OCI-LY7 (cell line): ENCODE data around the gene RAB11FIP5. TPM values are rescaled to one million over a fixed set of nuclear protein-coding genes. Genes with fewer than 3 reads are reported as not detected.

Experiments
- BruUV-seq: library from RNA; stranded (reverse); fragments of 400-500 nt; replicated peaks from 2 replicates; lab custom pipeline; 2021; lab: Mats Ljungman, UMichigan
- CTCF ChIA-PET: fragments of 300-600 bp; sonication (Branson Sonifier 250); formaldehyde crosslinking; loops from one replicate; lab custom pipeline; 2022; ENCODE audit warnings: antibody characterized with exemption; ENCODE audit not compliant: unreplicated experiment; lab: Charles Lee
- POLR2A ChIA-PET: fragments of 300-600 bp; sonication (Branson Sonifier 250); formaldehyde crosslinking; loops from one replicate; lab custom pipeline; 2022; ENCODE audit warnings: antibody characterized with exemption; lab: Charles Lee
- DNase-seq: peaks from one replicate; pipeline ENCODE4 v3.0.0-alpha.2; 2015; ENCODE audit warnings: low spot score
- H2AFZ ChIP-seq: fragments of 200-600 bp; sonication (generic), shearing (Covaris generic); 2 replicates; pipeline ENCODE4 v1.6.1; 2014; ENCODE audit warnings: mild to moderate bottlenecking, antibody characterized with exemption, low read length, moderate library complexity
- H3K27ac ChIP-seq: fragments of 200-600 bp; sonication (generic); 2 replicates; pipeline ENCODE4 v1.5.1; 2014; ENCODE audit warnings: mixed run types, low read depth, mild to moderate bottlenecking, moderate library complexity, low read length, inconsistent platforms; ENCODE audit not compliant: poor library complexity, severe bottlenecking
- H3K36me3 ChIP-seq: fragments of 200-600 bp; sonication (generic); 2 replicates; pipeline ENCODE4 v1.6.1; 2014; ENCODE audit warnings: mild to moderate bottlenecking, antibody characterized with exemption, low read length, moderate library complexity, mixed read lengths; ENCODE audit not compliant: insufficient read depth
- H3K4me1 ChIP-seq: fragments of 200-600 bp; sonication (generic); 2 replicates; pipeline ENCODE4 v1.5.1; 2014; ENCODE audit warnings: mild to moderate bottlenecking, low read length; ENCODE audit not compliant: insufficient read depth, poor library complexity, severe bottlenecking
- H3K4me2 ChIP-seq: fragments of 200-600 bp; sonication (generic); 2 replicates; pipeline ENCODE4 v1.6.1; 2014; ENCODE audit warnings: mild to moderate bottlenecking, low read length
- H3K4me3 ChIP-seq: fragments of 200-600 bp; sonication (generic); 2 replicates; pipeline ENCODE4 v1.5.1; 2014; ENCODE audit warnings: mild to moderate bottlenecking, low read depth, low read length; ENCODE audit not compliant: poor library complexity, severe bottlenecking
- H3K79me2 ChIP-seq: fragments of 200-600 bp; sonication (generic); 2 replicates; pipeline ENCODE4 v1.6.1; 2016; ENCODE audit warnings: low read depth, mild to moderate bottlenecking, low read length, moderate library complexity, mixed read lengths; ENCODE audit not compliant: insufficient read depth
- H3K9me2 ChIP-seq: fragments of 200-600 bp; sonication (generic); 2 replicates; pipeline ENCODE4 v1.6.1; 2016; ENCODE audit warnings: mild to moderate bottlenecking, low read length, mixed read lengths; ENCODE audit not compliant: insufficient read depth
- H3K9me3 ChIP-seq: fragments of 200-600 bp; sonication (generic); 2 replicates; pipeline ENCODE4 v1.6.1; 2014; ENCODE audit warnings: mild to moderate bottlenecking, mixed run types, low read length, mixed read lengths
- H4K20me1 ChIP-seq: fragments of 200-600 bp; sonication (generic); 2 replicates; pipeline ENCODE4 v1.6.1; 2014; ENCODE audit warnings: mild to moderate bottlenecking, antibody characterized with exemption, low read length, moderate library complexity, mixed read lengths; ENCODE audit not compliant: insufficient read depth
- CTCF ChIP-seq: fragments of 200-600 bp; sonication (generic); conservative IDR thresholded peaks from 2 replicates; pipeline ENCODE4 v1.5.1; 2014; ENCODE audit warnings: mild to moderate bottlenecking, antibody characterized with exemption, low read length, moderate library complexity, mixed read lengths
- EZH2phosphoT487 ChIP-seq: fragments of 200-600 bp; sonication (generic); IDR thresholded peaks from 2 replicates; pipeline ENCODE4 v1.6.1; 2018; ENCODE audit warnings: low read depth, borderline replicate concordance, mild to moderate bottlenecking, mixed run types, antibody characterized with exemption, low read length, moderate library complexity, mixed read lengths
- intact Hi-C: fragments of 100-400 bp; cut with micrococcal nuclease; formaldehyde crosslinking; loops from one replicate; pipeline ENCODE4 v1.10.0; 2022; ENCODE audit not compliant: unreplicated experiment
- total RNA-seq, 2 experiments: library from RNA; depleted of rRNA in 1 of 2; stranded (reverse); fragments of >200 nt in 1 of 2; shearing (Covaris generic) in 1 of 2; gene quantifications; 2 replicates each; pipeline ENCODE4 v1.2.3, GENCODE V29; 2014 to 2022

RAB11FIP5 gene
- total RNA-seq, 2 experiments from 2014 or later = 0.13 TPM; not detected in 1

GRCh38 chr2:73023497-73023896 is 89.3 kb downstream of the RAB11FIP5 start:
- no peak for DNase-seq
- H4K20me1 ChIP-seq = no peaks in the 10 kb centered on the region
- H3K36me3 ChIP-seq = no peaks in the 10 kb centered on the region
- no peaks in the 10 kb centered on the region for H3K79me2 ChIP-seq
- H3K9me3 ChIP-seq = no peaks in the 10 kb centered on the region
- H3K9me2 ChIP-seq = no peaks in the 10 kb centered on the region
- H2AFZ ChIP-seq = no peak overlapping the region
- intact Hi-C loops = no loop called here
- ChIA-PET POLR2A (no interaction called here), CTCF (no interaction called here)
- H3K4me3 ChIP-seq = no peak overlapping the region
- TF ChIP-seq EZH2phosphoT487 (no peak), CTCF (no peak)
- H3K4me1 ChIP-seq = no peaks in the 10 kb centered on the region
- no peak overlapping the region for H3K4me2 ChIP-seq
- BruUV-seq = no TSS peak
- no peak overlapping the region for H3K27ac ChIP-seq

Other genes starting within 250 kb of the RAB11FIP5 start
- not detected in 2 replicates for gene SPR, start 225.5 kb downstream of the RAB11FIP5 start, total RNA-seq (2014; rRNA removed; shearing (Covaris generic))
- gene SPR, start 225.5 kb downstream of the RAB11FIP5 start, total RNA-seq (2022) = not detected in 2 replicates
- not detected in 2 replicates for gene EMX1, start 195.4 kb downstream of the RAB11FIP5 start, total RNA-seq (2014; rRNA removed; shearing (Covaris generic))
- not detected in 2 replicates for gene EMX1, start 195.4 kb downstream of the RAB11FIP5 start, total RNA-seq (2022)
- 4.5 and 7.8 TPM in 2 replicates for gene SFXN5, start 41.2 kb downstream of the RAB11FIP5 start, total RNA-seq (2014; rRNA removed; shearing (Covaris generic))
- gene SFXN5, start 41.2 kb downstream of the RAB11FIP5 start, total RNA-seq (2022) = 9.9 and 10.5 TPM in 2 replicates
- gene NOTO, start 89.6 kb upstream of the RAB11FIP5 start, total RNA-seq (2014; rRNA removed; shearing (Covaris generic)) = not detected in 2 replicates
- not detected in 2 replicates for gene NOTO, start 89.6 kb upstream of the RAB11FIP5 start, total RNA-seq (2022)
- gene SMYD5, start 101.3 kb upstream of the RAB11FIP5 start, total RNA-seq (2014; rRNA removed; shearing (Covaris generic)) = 32.9 and 42.2 TPM in 2 replicates
- gene SMYD5, start 101.3 kb upstream of the RAB11FIP5 start, total RNA-seq (2022) = 33.2 and 38.2 TPM in 2 replicates
- gene PRADC1, start 120.3 kb upstream of the RAB11FIP5 start, total RNA-seq (2014; rRNA removed; shearing (Covaris generic)) = 25.3 and 25.9 TPM in 2 replicates
- gene PRADC1, start 120.3 kb upstream of the RAB11FIP5 start, total RNA-seq (2022) = 20.6 and 23.0 TPM in 2 replicates
- 334 and 378 TPM in 2 replicates for gene CCT7, start 121.4 kb upstream of the RAB11FIP5 start, total RNA-seq (2014; rRNA removed; shearing (Covaris generic))
- gene CCT7, start 121.4 kb upstream of the RAB11FIP5 start, total RNA-seq (2022) = 307 and 347 TPM in 2 replicates
- 17.0 and 20.4 TPM in 2 replicates for gene FBXO41, start 171.5 kb upstream of the RAB11FIP5 start, total RNA-seq (2014; rRNA removed; shearing (Covaris generic))
- 52.2 and 57.9 TPM in 2 replicates for gene FBXO41, start 171.5 kb upstream of the RAB11FIP5 start, total RNA-seq (2022)
- gene EGR4, start 180.6 kb upstream of the RAB11FIP5 start, total RNA-seq (2014; rRNA removed; shearing (Covaris generic)) = not detected in 2 replicates
- not detected in 2 replicates for gene EGR4, start 180.6 kb upstream of the RAB11FIP5 start, total RNA-seq (2022)